NCI-H1417 (cell line): ENCODE measurements around the gene HFE.
"Not testable (repeated sequence)": the region's sequence is repeated elsewhere in the genome, so short reads cannot be mapped to it uniquely, and the experiment has no call there.

ENCODE experiments used
- DNase-seq, 3 experiments: peaks; one replicate each; lab custom pipeline; 2025; lab: John Stamatoyannopoulos, UW

The HFE gene

DNA sequence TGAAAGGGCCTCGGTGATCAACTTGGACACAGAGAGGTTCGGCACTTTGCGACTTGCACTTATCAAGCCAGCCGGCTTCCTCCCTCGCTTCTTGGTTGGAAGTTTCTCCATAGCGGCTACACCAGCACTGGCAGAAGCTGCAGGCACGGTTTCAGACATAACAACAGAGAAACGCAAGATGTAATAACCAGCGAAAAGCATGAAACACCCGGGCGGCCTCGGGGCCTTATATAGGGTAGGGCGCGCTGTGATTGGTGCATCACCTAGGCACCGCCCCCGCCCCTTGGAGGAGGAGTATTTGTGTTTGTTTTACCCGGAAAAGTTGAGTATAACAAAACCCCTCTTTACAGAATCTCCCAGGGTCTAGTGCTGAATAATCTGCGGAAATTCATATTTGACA, 20.7 kb downstream of the HFE start:
- DNase-seq = no peak

DNA sequence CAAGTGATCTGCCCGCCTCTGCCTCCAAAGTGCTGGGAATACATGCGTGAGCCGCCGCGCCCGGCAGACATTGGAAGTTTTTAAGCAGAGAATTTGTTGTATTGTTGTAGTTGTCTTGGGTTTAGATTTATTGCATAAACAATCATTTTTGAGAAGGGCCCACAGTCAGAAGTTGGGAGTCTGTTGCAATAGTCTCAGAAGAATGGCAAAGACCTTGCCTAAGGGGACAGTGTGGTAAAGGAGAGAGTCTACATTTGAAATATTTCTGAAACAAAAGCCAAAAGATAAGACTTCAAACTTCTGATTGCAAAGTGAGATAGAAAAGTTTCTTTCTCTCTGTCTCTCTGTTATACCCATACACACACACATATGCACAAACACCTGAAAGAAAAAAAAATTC, 22.5 kb downstream of the HFE start:
- DNase-seq = no peak

DNA sequence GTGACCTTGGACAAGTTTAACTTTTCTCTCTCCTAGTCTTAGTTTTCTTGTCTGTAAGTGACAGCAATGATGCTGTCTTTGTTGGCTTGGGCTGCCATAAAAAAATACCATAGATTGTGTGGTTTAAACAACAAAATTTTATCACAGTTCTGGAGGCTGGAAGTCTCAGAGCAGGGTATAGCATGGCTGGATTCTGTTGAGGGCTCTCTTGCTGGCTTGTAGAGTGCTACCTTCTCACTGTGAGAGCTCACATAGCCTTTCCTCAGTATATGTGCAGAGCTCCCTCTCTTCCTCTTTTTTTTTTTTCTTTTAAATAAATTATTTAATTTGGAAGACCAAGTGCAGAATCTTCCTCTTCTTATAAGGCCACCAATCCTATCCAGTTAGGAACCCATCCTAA, 26.3 kb downstream of the HFE start:
- no peak for DNase-seq

DNA sequence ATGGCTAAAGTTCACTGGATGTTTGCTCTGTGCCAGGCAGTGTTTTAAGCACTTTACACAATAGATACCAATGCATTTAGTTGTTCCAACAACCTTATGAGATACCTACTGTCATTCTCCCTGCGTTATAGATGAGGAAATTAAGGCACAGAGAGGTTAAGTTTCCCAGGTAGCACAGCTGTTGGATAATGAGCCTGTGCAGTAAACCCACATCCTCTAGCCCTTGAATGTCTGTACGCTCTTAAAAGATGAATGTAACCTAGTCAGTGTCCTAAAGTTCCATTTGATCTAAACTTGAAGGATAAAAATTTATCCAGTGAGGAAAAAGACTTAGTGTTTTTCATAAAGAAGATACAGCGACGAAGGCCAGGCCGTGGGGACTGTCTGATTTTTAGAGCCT, 28.0 kb downstream of the HFE start:
- DNase-seq = no peak

DNA sequence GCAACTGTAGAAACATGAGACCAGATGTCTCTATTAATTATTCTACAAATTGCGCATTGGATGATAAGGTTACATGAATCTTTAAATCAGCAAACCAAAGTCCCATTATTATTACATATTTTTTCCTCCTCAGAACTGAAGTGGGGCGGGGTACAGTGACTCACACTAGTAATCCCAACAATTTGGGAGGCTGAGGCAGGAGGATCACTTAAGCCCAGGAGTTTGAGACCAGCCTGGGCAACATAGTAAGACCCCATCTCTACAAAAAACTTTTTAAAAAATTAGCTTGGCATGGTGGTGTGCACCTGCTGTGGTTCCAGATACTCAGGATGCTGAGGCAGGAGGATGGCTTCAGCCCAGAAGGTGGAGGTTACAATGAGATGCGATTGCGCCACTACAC, 29.0 kb downstream of the HFE start:
- DNase-seq = no peak

DNA sequence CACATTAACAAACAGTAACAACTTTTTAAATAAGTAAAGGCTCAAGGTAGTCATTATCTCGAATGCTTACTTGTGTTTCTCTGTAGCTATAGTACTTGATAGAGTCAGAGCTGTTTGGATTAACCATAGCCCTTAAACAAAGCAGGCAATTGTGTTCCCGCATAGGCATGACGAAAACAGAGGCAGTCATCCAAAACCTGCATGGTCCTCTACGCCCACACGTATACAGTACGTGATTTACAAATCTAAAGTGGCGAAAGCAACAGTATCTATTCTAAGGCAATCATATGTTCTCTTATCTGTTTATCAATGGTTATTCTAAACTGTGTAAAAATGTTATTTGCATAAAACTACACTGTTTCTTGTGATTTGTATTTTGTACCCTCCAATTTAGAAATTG, 31.8 kb downstream of the HFE start:
- DNase-seq = peak; percentile 13 to 82 (median 28)

DNA sequence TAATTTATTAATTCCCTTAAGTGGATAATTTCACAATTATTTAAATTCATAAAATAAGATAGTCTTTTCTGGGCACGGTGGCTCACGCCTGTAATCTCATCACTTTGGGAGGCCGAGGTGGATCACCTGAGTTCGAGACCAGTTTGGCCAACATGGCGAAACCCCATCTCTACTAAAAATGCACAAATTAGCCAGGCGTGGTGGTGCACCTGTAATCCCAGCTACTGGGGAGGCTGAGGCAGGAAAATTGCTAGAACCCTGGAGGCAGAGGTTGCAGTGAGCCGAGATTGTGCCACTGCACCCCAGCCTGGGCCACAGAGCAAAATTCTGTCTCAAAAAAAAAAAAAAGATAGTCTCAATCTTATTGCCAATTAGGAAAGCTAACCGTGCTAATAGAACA, 32.9 kb downstream of the HFE start:
- not testable (repeated sequence) for DNase-seq

DNA sequence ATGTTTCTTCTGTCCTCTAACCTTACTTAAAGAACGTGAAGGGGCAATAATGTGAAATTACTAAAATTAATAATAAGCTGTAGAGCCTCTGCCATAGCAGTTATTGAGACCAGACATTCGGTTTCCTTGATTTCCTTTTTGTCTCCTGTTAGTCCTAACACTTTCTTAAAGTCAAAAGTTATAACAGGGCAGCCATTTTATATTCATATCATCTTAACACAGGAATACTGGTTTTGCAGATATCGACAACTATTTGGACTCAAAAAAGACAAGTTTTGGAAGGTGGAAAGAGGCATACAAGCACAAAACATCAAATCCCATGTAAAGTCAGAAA, 33.5 kb downstream of the HFE start:
- DNase-seq = no peak

DNA sequence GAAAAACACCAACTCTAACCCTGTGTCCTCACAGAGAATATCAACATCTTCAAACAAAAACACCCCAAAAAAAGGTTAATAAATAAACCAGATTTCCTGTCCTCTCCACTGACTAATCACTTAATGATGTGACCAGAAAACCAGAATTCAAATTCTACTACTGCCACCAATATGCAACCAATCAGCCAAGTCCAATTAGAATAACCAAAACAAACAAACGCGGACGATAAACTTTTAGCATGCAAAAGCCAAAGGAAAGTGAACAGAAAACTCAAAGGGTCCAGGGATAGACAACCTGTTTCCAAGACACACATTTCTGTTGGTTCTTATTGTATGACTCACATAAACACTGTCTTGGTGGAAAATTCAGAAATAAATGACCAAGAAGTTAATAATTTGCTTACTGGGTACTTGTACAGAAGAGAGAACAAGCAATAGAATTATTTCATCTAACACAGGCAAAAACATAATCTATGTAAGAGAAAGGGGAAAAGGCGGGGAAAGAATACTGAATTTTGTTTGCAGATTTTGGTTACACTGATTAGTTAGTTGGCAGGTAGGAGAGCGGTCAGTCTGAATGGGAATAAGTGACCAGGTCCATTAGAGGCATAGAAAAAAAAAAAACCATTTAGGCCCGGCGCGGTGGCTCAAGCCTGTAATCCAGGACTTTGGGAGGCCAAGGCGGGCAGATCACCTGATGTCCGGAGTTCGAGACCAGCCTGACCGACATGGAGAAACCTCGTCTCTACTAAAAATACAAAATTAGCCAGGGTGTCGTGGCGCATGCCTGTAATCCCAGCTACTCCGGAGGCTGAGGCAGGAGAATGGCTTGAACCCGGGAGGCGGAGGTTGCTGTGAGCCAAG, 34.1 kb downstream of the HFE start:
- no peak for DNase-seq

DNA sequence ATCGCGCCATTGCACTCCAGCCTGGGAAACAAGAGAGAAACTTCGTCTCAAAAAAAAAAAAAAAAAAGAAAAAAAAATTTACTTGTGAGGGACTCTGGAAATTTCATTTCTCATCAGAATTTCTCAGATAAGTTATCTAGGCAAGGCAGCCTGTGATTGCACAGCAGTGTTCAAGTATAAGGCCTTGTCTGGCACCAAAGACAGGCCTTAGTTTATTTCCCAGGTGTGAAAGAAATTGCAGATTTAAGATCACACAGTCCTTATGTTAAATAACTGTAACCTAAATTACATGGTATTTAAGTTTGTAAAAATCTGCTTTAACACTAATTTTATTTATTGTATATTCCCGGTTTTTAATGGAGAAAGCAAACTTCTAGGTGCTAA, 34.8 kb downstream of the HFE start:
- no peak for DNase-seq

DNA sequence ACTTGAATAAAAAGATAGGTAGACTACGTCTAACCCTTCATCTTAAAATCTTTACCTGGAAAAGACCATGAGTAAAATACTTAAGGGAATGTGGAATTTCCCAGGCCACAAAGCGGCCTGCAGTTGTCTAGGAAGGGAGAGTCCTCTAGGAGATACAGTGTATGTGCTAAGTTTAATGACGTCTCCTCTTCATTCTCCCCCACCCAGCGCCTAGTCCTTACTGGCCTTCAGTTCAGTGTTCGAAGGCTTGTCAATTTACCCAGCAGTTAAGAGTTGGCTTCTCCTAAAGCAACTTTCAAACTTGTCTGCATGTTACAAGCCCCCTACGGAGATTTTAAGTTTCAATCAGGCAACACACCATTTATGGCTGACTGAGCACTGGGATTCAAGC, 35.2 kb downstream of the HFE start:
- peak in 1 of 3 experiments; percentile 81 for DNase-seq

DNA sequence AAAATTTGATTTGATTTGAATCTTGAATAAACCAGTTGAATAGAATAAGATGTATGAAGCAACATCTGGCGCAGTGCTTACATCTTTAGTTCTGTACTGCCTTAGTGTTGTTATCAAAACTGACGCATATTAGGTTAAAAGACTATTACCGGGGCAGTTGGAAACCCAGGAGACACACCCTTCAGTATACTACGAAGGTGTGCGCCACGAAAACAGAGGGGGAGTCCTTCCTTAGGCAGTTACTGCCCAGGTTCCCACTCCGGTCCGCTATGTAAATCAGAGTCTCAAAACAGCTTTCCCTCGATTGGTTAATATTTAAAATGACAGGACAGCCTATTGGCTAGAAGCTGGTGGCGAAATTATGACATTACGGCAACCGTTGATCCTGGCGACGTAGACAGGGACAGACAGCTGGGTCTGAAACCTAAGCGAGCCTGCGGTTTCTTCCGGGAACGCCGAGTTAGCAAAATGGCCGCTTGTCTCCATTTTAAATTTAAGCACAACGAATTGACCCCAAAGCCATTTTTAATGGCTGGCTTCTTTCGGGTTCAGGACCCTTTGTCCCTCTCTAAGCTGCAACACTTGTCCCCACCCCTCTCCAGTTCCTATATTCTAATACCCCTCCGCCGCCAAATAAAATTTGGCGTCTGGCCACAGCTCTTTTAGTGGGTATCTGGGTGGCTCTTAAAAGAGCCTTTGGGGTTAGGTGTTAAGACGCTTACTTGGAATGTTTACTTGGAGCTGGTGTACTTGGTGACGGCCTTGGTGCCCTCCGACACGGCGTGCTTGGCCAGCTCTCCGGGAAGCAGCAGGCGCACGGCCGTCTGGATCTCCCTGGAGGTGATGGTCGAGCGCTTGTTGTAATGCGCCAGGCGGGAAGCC, 35.8 kb downstream of the HFE start:
- peak; percentile 92 to 99 (median 97) for DNase-seq

DNA sequence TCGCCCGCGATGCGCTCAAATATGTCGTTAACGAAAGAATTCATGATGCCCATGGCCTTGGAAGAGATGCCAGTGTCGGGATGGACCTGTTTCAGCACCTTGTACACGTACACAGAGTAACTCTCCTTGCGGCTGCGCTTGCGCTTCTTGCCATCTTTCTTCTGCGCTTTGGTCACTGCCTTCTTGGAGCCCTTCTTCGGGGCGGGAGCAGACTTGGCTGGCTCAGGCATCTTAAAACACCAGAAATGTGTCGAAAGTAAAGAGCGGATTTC, 36.4 kb downstream of the HFE start:
- DNase-seq = no peak

DNA sequence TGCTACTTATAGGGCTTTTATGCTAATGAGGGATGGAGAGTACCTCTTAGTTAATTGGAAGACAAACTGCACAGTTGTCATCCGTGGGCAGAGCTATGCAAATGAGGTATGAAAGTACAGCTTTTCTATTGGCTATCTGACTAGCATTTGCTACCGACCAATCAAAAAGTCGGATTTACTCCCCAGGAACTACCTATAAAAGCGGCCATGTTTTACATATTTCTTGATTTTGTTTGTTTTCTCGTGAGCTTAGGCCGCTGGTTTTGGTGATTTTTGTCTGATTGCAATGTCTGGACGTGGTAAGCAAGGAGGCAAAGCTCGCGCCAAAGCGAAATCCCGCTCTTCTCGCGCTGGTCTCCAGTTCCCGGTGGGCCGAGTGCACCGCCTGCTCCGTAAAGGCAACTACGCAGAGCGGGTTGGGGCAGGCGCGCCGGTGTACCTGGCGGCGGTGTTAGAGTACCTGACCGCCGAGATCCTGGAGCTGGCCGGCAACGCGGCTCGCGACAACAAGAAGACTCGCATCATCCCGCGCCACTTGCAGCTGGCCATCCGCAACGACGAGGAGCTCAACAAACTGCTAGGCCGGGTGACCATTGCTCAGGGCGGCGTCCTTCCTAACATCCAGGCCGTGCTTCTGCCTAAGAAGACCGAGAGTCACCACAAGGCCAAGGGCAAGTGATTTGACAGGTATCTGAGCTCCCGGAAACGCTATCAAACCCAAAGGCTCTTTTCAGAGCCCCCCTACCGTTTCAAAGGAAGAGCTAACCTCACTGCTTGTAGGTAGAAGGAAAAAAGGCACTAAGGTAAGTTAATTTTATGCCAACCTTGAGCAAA, 36.9 kb downstream of the HFE start:
- peak; percentile 92 to 98 (median 98) for DNase-seq

DNA sequence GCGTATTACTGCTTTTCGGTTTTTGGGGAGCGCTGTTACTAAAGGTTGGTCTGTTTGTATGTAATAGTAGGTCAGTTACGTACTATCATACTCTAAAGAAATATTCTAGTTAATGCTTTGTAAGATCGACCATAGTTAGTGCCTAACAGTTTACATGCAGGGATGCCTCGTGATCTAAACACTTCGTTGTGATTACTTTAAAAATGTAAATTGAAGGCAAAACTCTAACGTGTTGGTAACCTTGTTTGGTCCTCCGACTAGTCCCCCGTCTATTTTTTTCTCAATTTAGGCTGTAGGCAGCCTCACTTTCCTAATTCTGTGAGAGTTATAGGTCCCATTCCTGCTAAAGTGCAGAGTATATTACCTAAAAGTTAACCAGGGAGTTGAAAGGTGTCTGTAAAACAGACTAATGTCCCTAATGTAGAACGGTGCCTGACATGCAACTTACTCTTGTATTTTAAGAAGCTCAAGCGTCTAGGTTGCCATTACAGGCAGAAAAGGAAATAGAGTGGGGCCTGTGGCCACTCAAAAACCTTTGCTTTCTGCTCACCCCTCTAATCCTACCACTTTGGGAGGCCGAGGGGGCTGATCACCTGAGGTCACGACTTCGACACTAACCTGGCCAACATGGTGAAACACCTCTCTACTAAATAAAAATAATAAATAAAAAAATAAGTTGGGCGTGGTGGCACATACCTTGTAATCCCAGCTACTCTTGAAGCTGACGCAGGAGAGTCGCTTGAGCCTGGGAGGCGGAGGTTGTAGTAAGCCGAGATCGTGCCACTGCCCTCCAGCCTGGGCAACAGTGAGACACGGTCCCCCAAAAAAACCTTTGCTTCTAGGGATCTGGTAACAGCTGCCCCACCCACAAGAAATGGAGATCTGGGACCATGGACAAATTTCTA, 37.8 kb downstream of the HFE start:
- DNase-seq = peak; percentile 20 to 58 (median 54)

DNA sequence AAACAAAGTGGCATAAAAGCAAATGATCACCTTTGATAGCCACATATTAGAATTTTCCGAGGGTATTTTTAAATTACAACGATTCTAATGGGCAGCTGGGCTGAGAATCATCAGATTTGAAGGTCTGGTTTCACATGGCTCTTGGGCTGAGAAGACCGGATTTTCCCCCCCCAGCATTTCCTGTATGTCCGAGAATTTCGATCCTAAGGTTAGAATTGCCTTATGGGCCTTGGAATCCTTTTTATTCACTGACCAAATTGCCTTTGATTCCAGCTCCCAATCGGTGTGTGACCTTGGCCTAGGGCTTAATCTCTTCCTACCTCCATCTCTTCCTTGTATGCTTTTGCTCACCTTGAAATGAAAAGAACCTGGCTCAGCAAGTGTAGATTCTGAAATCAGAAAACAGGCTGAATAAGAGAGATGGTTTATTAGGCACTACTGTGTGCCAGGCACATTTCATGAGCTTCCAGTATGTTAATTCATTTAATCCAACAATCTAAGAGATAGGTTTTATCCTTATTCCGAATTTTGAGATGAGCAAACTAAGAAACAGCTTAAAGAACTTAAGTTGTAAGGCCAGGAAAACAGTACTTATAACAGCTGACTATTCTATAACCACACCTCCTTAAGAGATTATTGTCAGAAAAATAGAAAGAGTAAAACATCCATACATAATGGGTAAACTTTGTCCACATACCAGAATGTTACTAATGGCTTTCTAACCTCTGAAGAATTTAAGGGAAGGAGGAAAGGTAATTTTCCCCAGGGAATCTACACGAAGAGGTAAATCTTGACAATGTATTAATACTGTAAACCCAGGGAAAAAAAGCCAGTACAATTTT, 39.4 kb downstream of the HFE start:
- DNase-seq = peak in 2 of 3 experiments; percentile 60 to 73

DNA sequence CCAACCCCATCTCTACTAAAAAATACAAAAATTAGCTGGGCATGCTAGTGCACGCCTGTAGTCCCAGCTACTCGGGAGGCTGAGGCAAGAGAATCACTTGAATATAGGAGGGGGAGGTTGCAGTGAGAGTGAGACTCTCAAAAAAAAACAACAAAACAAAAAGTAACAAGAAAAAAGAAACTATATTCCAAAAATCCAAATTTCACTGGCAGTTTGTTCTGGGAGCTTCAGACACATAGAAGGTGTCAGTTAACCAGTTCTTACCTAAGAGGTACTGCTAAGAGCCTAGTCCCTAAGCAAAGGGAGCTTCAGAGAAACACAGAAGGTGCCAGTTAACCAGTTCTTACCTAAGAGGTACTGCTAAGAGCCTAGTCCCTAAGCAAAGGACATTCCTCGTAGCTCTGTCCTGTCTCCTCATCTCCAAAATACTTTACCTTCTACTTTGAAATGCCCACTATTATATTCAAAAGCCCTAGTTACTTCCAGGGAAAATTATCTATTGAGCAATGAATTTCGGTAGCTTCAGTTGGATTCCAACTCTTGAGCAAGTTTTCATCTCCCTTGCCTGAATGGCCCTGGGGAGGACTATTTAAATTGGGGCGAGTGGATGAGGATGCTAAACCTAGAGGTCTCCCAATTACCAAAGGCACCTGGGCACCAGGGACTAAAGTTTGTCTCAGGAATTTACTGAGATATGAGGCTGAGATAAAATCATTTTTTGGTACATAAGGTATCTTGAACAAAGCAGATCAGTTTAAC, 41.0 kb downstream of the HFE start:
- DNase-seq = no peak

DNA sequence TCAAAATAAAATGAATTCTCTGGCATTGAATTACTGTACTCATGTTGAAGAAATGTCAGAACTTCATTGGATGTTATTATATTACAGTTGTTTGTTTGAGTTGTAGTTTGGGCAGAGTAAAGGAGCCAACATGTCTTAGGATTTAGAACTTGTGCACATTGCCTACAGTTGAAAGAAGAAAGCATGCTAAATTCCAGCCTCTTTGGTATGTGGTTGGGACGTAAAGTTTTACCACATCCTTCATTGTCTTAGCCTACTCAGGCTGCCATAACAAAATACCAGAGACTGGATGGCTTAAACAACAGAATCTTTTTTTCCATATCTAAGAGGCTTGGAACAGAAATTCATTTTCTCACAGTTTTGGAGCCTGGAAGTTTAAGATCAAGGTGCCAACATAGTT, 42.4 kb downstream of the HFE start:
- no peak for DNase-seq

DNA sequence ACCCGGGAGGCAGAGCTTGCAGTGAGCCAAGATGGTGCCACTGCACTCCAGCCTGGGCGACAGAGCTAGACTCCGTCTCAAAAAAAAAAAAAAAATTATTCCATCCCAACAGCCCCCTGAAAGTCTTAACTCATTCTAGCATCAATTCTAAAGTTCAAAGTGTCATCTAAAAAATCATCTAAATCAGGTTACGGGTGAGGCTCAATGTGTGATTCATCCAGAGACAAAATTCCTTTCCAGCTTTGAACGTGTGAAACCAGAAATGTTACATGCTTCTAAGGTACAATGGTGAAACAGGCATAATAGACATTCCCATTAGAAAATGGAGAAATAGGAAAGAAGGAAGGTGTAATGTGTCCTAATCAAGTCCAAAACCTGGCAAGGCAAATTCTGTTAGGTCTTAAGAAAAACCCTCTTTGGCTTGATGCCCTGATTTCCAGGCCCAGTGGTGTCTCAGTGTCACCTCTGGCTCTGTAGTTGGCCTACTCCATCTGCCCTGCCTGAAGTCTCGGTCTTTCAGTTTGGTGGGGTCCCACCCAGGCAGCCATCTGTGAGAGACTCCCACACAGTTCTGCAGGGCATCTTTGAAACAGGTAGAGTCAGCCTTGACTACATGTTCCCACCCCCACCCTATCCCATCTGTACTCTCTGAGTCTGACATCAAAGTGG, 43.5 kb downstream of the HFE start:
- DNase-seq = no peak
